ENCODE data around the gene TEC.

GRCh38 chr4:48112017-48112667, 157.5 kb downstream of the TEC start:
- no peak for TF ChIP-seq EZH2 (IDR thresholded peaks at IDR 0.05; ENCODE audit: insufficient read depth, poor library complexity, severe bottlenecking)
- TF ChIP-seq EZH2phosphoT487 (IDR thresholded peaks at IDR 0.05; ENCODE audit: insufficient read depth, low read depth) = no peak
